ENCODE measurements around the gene CSNK1G2.

The CSNK1G2 gene

GRCh38 chr19:2026770-2027169, 85.8 kb downstream of the CSNK1G2 start:
- TF ChIP-seq CTCF (IDR thresholded peaks at IDR 0.05), result no peak

GRCh38 chr19:2027361-2027760, 86.4 kb downstream of the CSNK1G2 start:
- no peak for TF ChIP-seq CTCF (IDR thresholded peaks at IDR 0.05)

All from LNCAP (cell line).